H1 (cell line): ENCODE measurements around the gene F5.

Experiments used
- ASH2L ChIP-seq: fragments of 200-600, 300-600 bp; sonication (generic); IDR thresholded peaks from one replicate; pipeline ENCODE4 v1.7.1; 2017; ENCODE audit warnings: low read length
- CBX8 ChIP-seq: fragments of 300-800, 300-1000 bp; sonication (generic); IDR thresholded peaks from 2 replicates; pipeline ENCODE4 v1.7.1; 2016; ENCODE audit warnings: low read depth, low read length, borderline replicate concordance
- CTCF ChIP-seq, 3 experiments: IDR thresholded peaks; 1 replicate in 2 of 3; 2 replicates in 1 of 3; pipeline versions ENCODE4 v1.5.1 to v1.6.1; 2011; ENCODE audit warnings: low read length in 3 of 3, mild to moderate bottlenecking in 3 of 3, inconsistent platforms in 2 of 3, low read depth in 1 of 3, moderate library complexity in 1 of 3; ENCODE audit not compliant: insufficient read depth in 1 of 3; ENCODE audit errors: control extremely low read depth in 1 of 3
- EP300 ChIP-seq, 2 experiments: IDR thresholded peaks; 1 replicate in 1 of 2; 2 replicates in 1 of 2; pipeline ENCODE4 v1.6.1; 2011 to 2012; ENCODE audit warnings: low read depth in 2 of 2, low read length in 2 of 2, mild to moderate bottlenecking in 2 of 2, borderline replicate concordance in 1 of 2, inconsistent platforms in 1 of 2, moderate library complexity in 1 of 2
- JUN ChIP-seq: IDR thresholded peaks from 2 replicates; pipeline ENCODE4 v1.6.1; 2011; ENCODE audit warnings: low read depth, mild to moderate bottlenecking, improper control_type of control experiment, low read length
- NRF1 ChIP-seq: IDR thresholded peaks from 2 replicates; pipeline ENCODE4 v1.6.1; 2011; ENCODE audit warnings: mild to moderate bottlenecking, low read depth, low read length, improper control_type of control experiment
- POLR2AphosphoS5 ChIP-seq: IDR thresholded peaks from 2 replicates; pipeline ENCODE4 v1.6.1; 2011; ENCODE audit warnings: low read depth, low read length
- RBBP5 ChIP-seq: IDR thresholded peaks from 2 replicates; pipeline ENCODE4 v1.7.1; 2012; ENCODE audit warnings: low read depth, mild to moderate bottlenecking, inconsistent platforms, low read length, moderate library complexity, borderline replicate concordance
- SIN3A ChIP-seq, 2 experiments: IDR thresholded peaks in 1 of 2; conservative IDR thresholded peaks in 1 of 2; 2 replicates each; pipeline ENCODE4 v1.6.1; 2011 to 2012; ENCODE audit warnings: low read length in 2 of 2, improper control_type of control experiment in 1 of 2, low read depth in 1 of 2, mild to moderate bottlenecking in 1 of 2
- SP1 ChIP-seq: IDR thresholded peaks from 2 replicates; pipeline ENCODE4 v1.6.1; 2011; ENCODE audit warnings: low read depth, low read length

- TF ChIP-seq SIN3A (conservative IDR thresholded peaks at IDR 0.05 in 1 of 2, IDR thresholded peaks at IDR 0.05 in 1 of 2; ENCODE audit: low read depth in 1 of 2, low read length in 2 of 2) (no peak), CBX8 (no peak), CTCF (IDR thresholded peaks at IDR 0.05; ENCODE audit: control extremely low read depth in 1 of 3, insufficient read depth in 1 of 3, low read depth in 1 of 3, low read length in 3 of 3) (no peak), SP1 (no peak), POLR2AphosphoS5 (no peak), NRF1 (no peak), ASH2L (no peak), JUN (no peak), RBBP5 (no peak), EP300 (IDR thresholded peaks at IDR 0.05; ENCODE audit: borderline replicate concordance in 1 of 2, low read depth in 2 of 2, low read length in 2 of 2) (no peak)
Observed at GRCh38 chr1:169634877-169635276, 48.6 kb upstream of the F5 start.
